Adipose tissue (tissue), 3 donors: Measurements from ENCODE around the gene ADAM17. TPM values are rescaled to one million over a fixed set of nuclear protein-coding genes. Genes with fewer than 3 reads are reported as not detected.

ENCODE experiments used
- H3K27ac ChIP-seq: one replicate; pipeline ENCODE4 v1.5.1; 2013; ENCODE audit warnings: low read depth, low read length
- WGBS, 3 donors: extraction: QIAGEN DNeasy Blood & Tissue Kit; methylation state at CpG; one replicate each; pipeline ENCODE4 v1.1.7; 2013; 5-methylcytosine and 5-hydroxymethylcytosine counted together
- polyA plus RNA-seq, 3 donors: library from polyadenylated mRNA; stranded (reverse); fragments of 200-250 nt; gene quantifications; one replicate each; pipeline ENCODE4 v1.2.3, GENCODE V29; 2013
- donor health status: healthy with polysubstance abuse.
- donor health status: Bipolar disorder and iron deficiency.
- donor health status: healthy.

Gene ADAM17
- polyA plus RNA-seq, 3 donors = 3.8 to 15.9 (median 8.4) TPM

- WGBS, 3 donors = 81 to 88% (median 84%) methylated on average over 5 of the region's 5 CpGs
- no peak overlapping the region for H3K27ac ChIP-seq
Observed at GRCh38 chr2:9484533-9484932, 71.1 kb downstream of the ADAM17 start.

GRCh38 chr2:9483107-9483506, 72.5 kb downstream of the ADAM17 start:
- H3K27ac ChIP-seq = no peak overlapping the region

- no peak overlapping the region for H3K27ac ChIP-seq
- 95 to 97% (median 97%) methylated on average over 4 of the region's 4 CpGs for WGBS, 3 donors
Observed at GRCh38 chr2:9480157-9480556, 75.5 kb downstream of the ADAM17 start.

GRCh38 chr2:9478526-9478925, 77.1 kb downstream of the ADAM17 start:
- H3K27ac ChIP-seq = no peak overlapping the region
- 82 to 89% (median 85%) methylated on average over 3 of the region's 3 CpGs for WGBS, 3 donors

- WGBS, 3 donors = 85 to 90% (median 85%) methylated on average over 7 of the region's 7 CpGs
- H3K27ac ChIP-seq = no peak overlapping the region
Observed at GRCh38 chr2:9477914-9478313, 77.7 kb downstream of the ADAM17 start.

GRCh38 chr2:9474361-9475057, 81.1 kb downstream of the ADAM17 start, which contains the start of gene IAH1:
TSS of gene IAH1 (plus strand) at chr2:9474551. CDS start at chr2:9474567, 16 bp downstream.
- 0% methylated on average over 82 to 91 of the region's 91 CpGs for WGBS, 3 donors
- no peak within 1 kb of the TSS for H3K27ac ChIP-seq

GRCh38 chr2:9473985-9474360, 81.7 kb downstream of the ADAM17 start:
- no peak overlapping the region for H3K27ac ChIP-seq
- 3 to 9% (median 7%) methylated on average over 35 to 39 of the region's 39 CpGs for WGBS, 3 donors

GRCh38 chr2:9473308-9473984, 82.2 kb downstream of the ADAM17 start:
- no peak overlapping the region for H3K27ac ChIP-seq
- 14 to 51% (median 43%) methylated on average over 24 of the region's 24 CpGs for WGBS, 3 donors

GRCh38 chr2:9472511-9472910, 83.1 kb downstream of the ADAM17 start:
- WGBS, 3 donors = 94 to 97% (median 95%) methylated on average over 9 of the region's 9 CpGs
- no peak overlapping the region for H3K27ac ChIP-seq

GRCh38 chr2:9471206-9471605, 84.4 kb downstream of the ADAM17 start:
- no peak overlapping the region for H3K27ac ChIP-seq

GRCh38 chr2:9467687-9468086, 87.9 kb downstream of the ADAM17 start:
- WGBS, 3 donors = 49 to 85% (median 78%) methylated on average over 10 of the region's 10 CpGs
- no peak overlapping the region for H3K27ac ChIP-seq

More at GRCh38 chr2:9471206-9471605, 84.4 kb downstream of the ADAM17 start:
- 85 to 94% (median 94%) methylated on average over 5 of the region's 5 CpGs for WGBS, 3 donors

GRCh38 chr2:9466147-9466683, 89.4 kb downstream of the ADAM17 start:
- 89 to 96% (median 91%) methylated on average over 41 to 46 of the region's 46 CpGs for WGBS, 3 donors
- no peak overlapping the region for H3K27ac ChIP-seq

- H3K27ac ChIP-seq = no peak overlapping the region
- 84 to 91% (median 87%) methylated on average over 7 of the region's 7 CpGs for WGBS, 3 donors
Observed at GRCh38 chr2:9465170-9465569, 90.5 kb downstream of the ADAM17 start.

GRCh38 chr2:9463698-9464034, 92.0 kb downstream of the ADAM17 start:
- 50 to 74% (median 64%) methylated on average over 7 of the region's 7 CpGs for WGBS, 3 donors
- no peak overlapping the region for H3K27ac ChIP-seq

- WGBS, 3 donors = 81 to 89% (median 82%) methylated on average over 6 of the region's 6 CpGs
- H3K27ac ChIP-seq = no peak overlapping the region
Observed at GRCh38 chr2:9462886-9463697, 92.5 kb downstream of the ADAM17 start.

- WGBS, 3 donors = 75 to 90% (median 88%) methylated on average over 5 of the region's 5 CpGs
- no peak overlapping the region for H3K27ac ChIP-seq
Observed at GRCh38 chr2:9462313-9462712, 93.3 kb downstream of the ADAM17 start.

GRCh38 chr2:9461079-9461478, 94.6 kb downstream of the ADAM17 start:
- H3K27ac ChIP-seq = no peak overlapping the region
- 90 to 99% (median 91%) methylated on average over 3 of the region's 3 CpGs for WGBS, 3 donors

- WGBS, 3 donors = 96 to 97% (median 96%) methylated on average over 3 of the region's 3 CpGs
- no peak overlapping the region for H3K27ac ChIP-seq
Observed at GRCh38 chr2:9460441-9461017, 95.1 kb downstream of the ADAM17 start.

- H3K27ac ChIP-seq = no peak overlapping the region
- WGBS, 3 donors = 97 to 100% (median 100%) methylated on average over 1 of the region's 1 CpG
Observed at GRCh38 chr2:9451231-9451630, 104.4 kb downstream of the ADAM17 start.
